ENCODE data around the gene STAT2. TPM values are rescaled to one million over a fixed set of nuclear protein-coding genes. Genes with fewer than 3 reads are reported as not detected.

STAT2 gene
- total and polyA plus RNA-seq, 10 of the 15 experiments (the other 5 are each of a cell fraction or from before 2014, with no cell fraction given): 16.9 to 106 (median 77.9) TPM

GRCh38 chr12:56333679-56334489 lies 26.0 kb downstream of the STAT2 start, which contains the start of gene PAN2 (continued):
- TF ChIP-seq ATF2 (IDR thresholded peaks at IDR 0.05; ENCODE audit: low read length): no peak
- TF ChIP-seq SKIL (IDR thresholded peaks at IDR 0.05; ENCODE audit: low read depth, poor library complexity, severe bottlenecking): peak; percentile 81
- TF ChIP-seq ZNF274 (IDR thresholded peaks at IDR 0.05; ENCODE audit: insufficient read depth, insufficient read length): no peak

- H3K27me3 ChIP-seq (replicated peaks in 1 of 2; ENCODE audit: control insufficient read depth in 2 of 2, insufficient read depth in 2 of 2, low read length in 1 of 2): no peaks in the 10 kb centered on the region
- H3K79me2 ChIP-seq (ENCODE audit: control insufficient read depth, insufficient read depth, low read length): peaks cover 14% of the 10 kb centered on the region
- FAIRE-seq (peak; percentile 41), ATAC-seq (peak; percentile 28), DNase-seq (ENCODE audit: low read depth, low spot score) (no peak)
- TSS peak; percentile 89 for BruUV-seq (replicated peaks)
- peak overlapping the region; percentile 99 for H3K27ac ChIP-seq (ENCODE audit: control insufficient read depth, insufficient read depth)
- RAD21 ChIA-PET (ENCODE audit: unreplicated experiment): interaction anchor here (0.8 to 2.2 kb wide), 6 partner anchors 18 to 131 kb away, joined by 3 to 18 read pairs (median 6); partner anchors contain the start of genes CNPY2, STAT2 and TIMELESS
- CTCF ChIA-PET: interaction anchor here (0.5 to 1.8 kb wide), 10 partner anchors 18 to 1044 kb away, joined by 3 to 20 read pairs (median 3); partner anchors contain the start of genes CNPY2, CS and STAT2
- POLR2A ChIA-PET: interaction anchor here (0.5 to 11.4 kb wide), 14 partner anchors 11 to 129 kb away, joined by 3 to 140 read pairs (median 3); partner anchors contain the start of genes ANKRD52, APOF, CNPY2 and STAT2
- H4K20me1 ChIP-seq (ENCODE audit: control insufficient read depth, insufficient read depth): no peaks in the 10 kb centered on the region
- H3K4me3 ChIP-seq: peak overlapping the region; percentile 95
- peaks cover 19% of the 10 kb centered on the region for H3K4me1 ChIP-seq (ENCODE audit: control insufficient read depth, insufficient read depth, low read length)
- intact Hi-C loops (cut with micrococcal nuclease; ENCODE audit: unreplicated experiment): loop anchor here (1.0 to 5.0 kb wide), 2 partner anchors 27 to 129 kb away; partner anchors contain the start of gene STAT2
- H3K9me3 ChIP-seq (replicated peaks; ENCODE audit: control insufficient read depth, insufficient read depth, low read length): no peaks in the 10 kb centered on the region
- WGBS (ENCODE audit: insufficient coverage, insufficient replicate concordance, low lambda C conversion rate, missing lambda C conversion rate): 4% methylated on average over 8 of the region's 8 CpGs
- in situ Hi-C loops (cut with MboI): no loop called here
- peak overlapping the region; percentile 87 for H2AFZ ChIP-seq (ENCODE audit: control insufficient read depth, low read depth, low read length)
- H3K36me3 ChIP-seq (ENCODE audit: control insufficient read depth in 2 of 2, insufficient read depth in 2 of 2, low read length in 1 of 2): no peaks in the 10 kb centered on the region
- SMC1A ChIA-PET (ENCODE audit: uncharacterized antibody, unreplicated experiment): interaction anchor here (0.6 to 1.9 kb wide), 10 partner anchors 8 to 544 kb away, joined by 3 to 10 read pairs (median 3); partner anchors contain the start of genes CNPY2 and STAT2
- H3K4me2 ChIP-seq (ENCODE audit: control insufficient read depth, insufficient read depth): peak overlapping the region; percentile 94
- H3K9ac ChIP-seq (ENCODE audit: control insufficient read depth, insufficient read depth, low read length): peak overlapping the region; percentile 99
- TF ChIP-seq SMAD5 (IDR thresholded peaks at IDR 0.05; ENCODE audit: low read depth) (peak; percentile 77; the same call in 1 of the 2 replicates), SKIL (IDR thresholded peaks at IDR 0.05; ENCODE audit: low read depth, poor library complexity, severe bottlenecking) (no peak), WRNIP1 (IDR thresholded peaks at IDR 0.05; ENCODE audit: borderline replicate concordance, low read depth, low read length) (no peak), SMAD1 (IDR thresholded peaks at IDR 0.05; ENCODE audit: low read depth, partially characterized antibody) (peak; percentile 59), SIX5 (IDR thresholded peaks at IDR 0.05; ENCODE audit: low read depth, low read length, severe bottlenecking) (no peak), MXI1 (IDR thresholded peaks at IDR 0.05; ENCODE audit: low read depth, low read length) (no peak), MLLT1 (IDR thresholded peaks at IDR 0.05) (no peak)
Observed at GRCh38 chr12:56333197-56333678, 26.7 kb downstream of the STAT2 start.

Measured in GM12878 (cell line).